ENCODE data around the gene RCC2.

Gene RCC2

DNA sequence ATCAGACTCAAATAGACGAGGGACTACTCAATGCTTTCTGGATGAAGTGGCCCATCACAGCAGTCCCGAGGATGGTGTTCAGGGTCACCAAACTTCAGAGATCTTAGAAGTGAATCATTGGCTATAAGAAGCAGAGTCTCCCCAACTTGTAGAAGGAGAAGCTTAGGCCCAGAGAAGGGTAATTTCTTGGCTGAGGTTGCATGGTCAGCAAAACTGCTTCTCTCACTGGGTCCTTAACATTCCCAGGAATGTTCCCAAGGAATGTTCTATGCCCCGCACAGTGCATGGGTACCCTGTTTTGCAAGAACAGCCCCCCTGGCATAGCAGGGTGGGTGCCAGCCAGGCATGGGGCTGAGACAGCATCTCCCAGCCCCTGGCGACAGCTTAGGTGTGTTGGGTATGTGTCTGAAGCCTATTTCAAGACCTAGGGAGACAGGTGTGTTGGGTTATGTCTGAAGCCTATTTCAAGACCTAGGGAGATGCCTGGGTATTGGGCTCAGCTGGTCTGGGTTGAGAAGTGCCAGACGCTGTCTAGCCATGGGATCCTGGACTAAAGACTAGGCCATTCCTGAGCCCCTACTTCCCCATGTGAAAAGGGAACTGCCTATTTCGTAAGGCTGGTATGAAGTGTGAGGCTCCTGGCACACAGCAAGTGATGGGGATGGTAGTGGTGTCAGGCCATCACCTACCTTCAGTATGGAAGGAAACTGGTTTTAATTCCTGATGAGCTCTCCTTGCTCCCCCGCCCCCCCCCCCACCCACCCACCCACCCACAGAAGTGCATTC lies 41.4 kb downstream of the RCC2 start:
- in situ Hi-C loops (cut with MboI; ENCODE audit: low pct_unique_long_range_greater_than_20kb, low sequenced_read_pairs, unreplicated experiment), result no loop called here
- DNase-seq (ENCODE audit: low spot score), result no peak

DNA sequence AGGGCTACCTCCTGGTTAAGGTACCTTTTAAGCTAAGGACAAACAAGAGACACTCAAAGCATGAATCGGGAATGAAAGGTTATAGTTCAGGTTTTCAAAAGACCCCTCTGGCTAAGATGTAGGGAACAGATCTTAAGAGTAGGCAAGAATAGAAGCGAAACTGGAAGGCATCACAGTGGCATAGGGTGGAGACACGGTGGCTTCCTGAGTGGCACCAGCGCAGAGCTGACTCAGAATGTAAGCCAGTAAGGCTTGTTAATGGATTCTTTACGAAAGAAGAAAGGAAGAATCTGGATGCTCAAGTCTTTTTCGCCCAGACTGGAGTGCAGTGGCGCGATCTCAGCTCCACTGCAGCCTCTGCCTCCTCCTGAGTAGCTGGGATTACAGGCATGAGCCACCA lies 46.2 kb downstream of the RCC2 start:
- no peak for TF ChIP-seq CTCF (IDR thresholded peaks at IDR 0.05; ENCODE audit: extremely low read depth, insufficient read depth, missing control alignments)
- DNase-seq (ENCODE audit: low spot score), result no peak
- in situ Hi-C loops (cut with MboI; ENCODE audit: low pct_unique_long_range_greater_than_20kb, low sequenced_read_pairs, unreplicated experiment), result no loop called here

More for the DNA sequence above, 41.4 kb downstream of the RCC2 start:
- no peak for TF ChIP-seq CTCF (IDR thresholded peaks at IDR 0.05; ENCODE audit: extremely low read depth, insufficient read depth, missing control alignments)

DNA sequence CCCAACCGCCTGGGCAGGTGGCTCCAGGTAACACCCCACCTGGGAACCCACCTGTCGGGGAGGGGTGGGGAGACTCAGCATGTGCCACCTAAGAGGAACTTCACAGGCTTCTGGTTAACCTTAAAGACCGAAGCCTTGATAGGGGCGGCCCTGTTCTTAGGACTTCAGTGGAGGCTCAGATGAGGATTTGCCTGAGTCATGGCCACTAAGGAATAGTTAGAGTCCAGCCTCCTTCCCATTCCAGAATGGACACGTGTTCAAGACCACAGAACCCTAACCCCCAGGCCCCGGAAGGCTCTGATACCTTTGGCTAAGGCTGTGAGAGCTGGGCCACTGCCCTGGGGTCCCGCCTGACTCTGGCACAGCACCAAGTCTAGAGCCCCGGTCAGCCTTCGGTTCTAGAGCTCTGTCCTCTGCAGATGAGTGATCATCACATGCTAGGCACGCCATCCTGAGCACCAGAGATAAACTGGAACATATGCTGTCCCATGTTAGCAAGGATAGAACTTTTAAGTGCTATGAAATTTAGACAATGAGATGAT lies 47.2 kb downstream of the RCC2 start:
- in situ Hi-C loops (cut with MboI; ENCODE audit: low pct_unique_long_range_greater_than_20kb, low sequenced_read_pairs, unreplicated experiment), result no loop called here
- DNase-seq (ENCODE audit: low spot score), result no peak
- no peak for TF ChIP-seq CTCF (IDR thresholded peaks at IDR 0.05; ENCODE audit: extremely low read depth, insufficient read depth, missing control alignments)

- in situ Hi-C loops (cut with MboI; ENCODE audit: low pct_unique_long_range_greater_than_20kb, low sequenced_read_pairs, unreplicated experiment), result no loop called here
- no peak for DNase-seq (ENCODE audit: low spot score)
- TF ChIP-seq CTCF (IDR thresholded peaks at IDR 0.05; ENCODE audit: extremely low read depth, insufficient read depth, missing control alignments), result no peak
Observed at GRCh38 chr1:17381161-17381560, 58.3 kb downstream of the RCC2 start.

DNA sequence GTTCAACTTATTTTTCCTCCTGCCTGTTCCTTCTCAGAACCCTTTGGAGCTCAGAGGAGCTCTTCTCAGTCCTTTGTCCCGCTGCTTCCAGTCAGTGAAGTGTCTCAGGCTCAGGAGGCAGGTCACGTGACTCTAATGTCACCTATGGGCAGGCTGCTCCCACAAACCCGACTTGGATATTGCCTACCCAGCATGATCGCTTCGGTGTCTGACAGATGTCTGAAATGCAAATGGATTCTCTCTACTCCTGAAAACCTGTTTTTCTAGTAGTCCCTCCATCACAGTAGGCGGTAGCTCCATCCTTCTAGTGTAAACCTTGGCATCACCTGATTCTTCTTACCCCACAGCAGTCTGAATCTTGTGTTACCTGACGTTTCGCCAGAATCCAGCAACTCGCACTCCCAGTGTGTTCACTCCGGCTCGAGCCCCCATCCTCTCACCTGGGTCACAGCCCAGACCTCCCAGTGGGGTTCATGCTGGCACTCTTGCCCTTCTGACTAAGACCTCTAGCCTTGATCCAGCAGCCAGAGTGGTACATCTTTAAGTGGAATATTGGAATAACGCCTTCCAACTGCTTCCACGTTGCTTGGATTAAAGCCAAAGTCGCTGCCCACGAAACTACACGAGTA lies 62.0 kb downstream of the RCC2 start:
- DNase-seq (ENCODE audit: low spot score), result no peak
- in situ Hi-C loops (cut with MboI; ENCODE audit: low pct_unique_long_range_greater_than_20kb, low sequenced_read_pairs, unreplicated experiment), result no loop called here
- TF ChIP-seq CTCF (IDR thresholded peaks at IDR 0.05; ENCODE audit: extremely low read depth, insufficient read depth, missing control alignments), result no peak

DNA sequence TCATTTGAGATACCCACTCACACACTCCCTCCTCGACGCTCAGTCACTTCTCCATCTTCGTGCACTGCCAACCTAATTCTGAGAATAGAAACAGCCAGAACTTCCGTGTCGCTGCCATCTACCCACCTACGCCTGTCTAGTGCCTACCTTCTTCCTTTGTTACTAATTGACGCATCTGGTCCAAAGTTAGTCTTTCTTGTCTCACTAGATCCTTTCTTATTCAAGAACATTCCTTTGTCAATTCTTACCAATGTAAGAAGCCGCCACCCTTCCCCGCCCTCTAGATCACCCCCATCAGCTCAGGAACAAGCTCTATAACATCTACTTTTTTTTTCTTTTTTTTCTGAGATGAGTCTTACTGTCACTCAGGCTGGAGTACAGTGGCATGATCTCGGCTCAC lies 63.8 kb downstream of the RCC2 start:
- no peak for DNase-seq (ENCODE audit: low spot score)
- no peak for TF ChIP-seq CTCF (IDR thresholded peaks at IDR 0.05; ENCODE audit: extremely low read depth, insufficient read depth, missing control alignments)
- in situ Hi-C loops (cut with MboI; ENCODE audit: low pct_unique_long_range_greater_than_20kb, low sequenced_read_pairs, unreplicated experiment), result no loop called here

Data from GM13977 (cell line).